Stimulated activated CD4-positive, alpha-beta T cell treated with anti-CD3 and anti-CD28 coated beads, Interleukin-1b, Interleukin-23, amount 100 ng/mL, for 48 hours (primary cell): ENCODE data around the gene EIF3A.

Experiments
- DNase-seq: peaks from one replicate; pipeline ENCODE4 v3.0.0-alpha.2; 2020

EIF3A gene

GRCh38 chr10:119005362-119006043 is 75.1 kb downstream of the EIF3A start:
- DNase-seq: no peak

GRCh38 chr10:119003572-119004289 is 76.9 kb downstream of the EIF3A start:
- no peak for DNase-seq

- no peak for DNase-seq
Measured at GRCh38 chr10:119001717-119002500, 78.7 kb downstream of the EIF3A start.

GRCh38 chr10:118998183-118998582 is 82.4 kb downstream of the EIF3A start:
- DNase-seq: no peak

- no peak for DNase-seq
Measured at GRCh38 chr10:118997379-118997778, 83.2 kb downstream of the EIF3A start.

- DNase-seq: no peak
Measured at GRCh38 chr10:118995739-118996138, 84.9 kb downstream of the EIF3A start.

- DNase-seq: no peak
Measured at GRCh38 chr10:118994321-118994720, 86.3 kb downstream of the EIF3A start.

GRCh38 chr10:118993214-118993613 is 87.4 kb downstream of the EIF3A start:
- DNase-seq: no peak

- DNase-seq: no peak
Measured at GRCh38 chr10:118992496-118992895, 88.1 kb downstream of the EIF3A start.

GRCh38 chr10:118990326-118990725 is 90.3 kb downstream of the EIF3A start:
- no peak for DNase-seq

GRCh38 chr10:118986815-118987790 is 93.5 kb downstream of the EIF3A start:
- DNase-seq: no peak

- no peak for DNase-seq
Measured at GRCh38 chr10:118985576-118985975, 95.0 kb downstream of the EIF3A start.
